Measurements from ENCODE around the gene FA2H. TPM values are rescaled to one million over a fixed set of nuclear protein-coding genes. Genes with fewer than 3 reads are reported as not detected.
"Not testable (repeated sequence)": the region's sequence is repeated elsewhere in the genome, so short reads cannot be mapped to it uniquely, and the experiment has no call there.

The FA2H gene, protein sequence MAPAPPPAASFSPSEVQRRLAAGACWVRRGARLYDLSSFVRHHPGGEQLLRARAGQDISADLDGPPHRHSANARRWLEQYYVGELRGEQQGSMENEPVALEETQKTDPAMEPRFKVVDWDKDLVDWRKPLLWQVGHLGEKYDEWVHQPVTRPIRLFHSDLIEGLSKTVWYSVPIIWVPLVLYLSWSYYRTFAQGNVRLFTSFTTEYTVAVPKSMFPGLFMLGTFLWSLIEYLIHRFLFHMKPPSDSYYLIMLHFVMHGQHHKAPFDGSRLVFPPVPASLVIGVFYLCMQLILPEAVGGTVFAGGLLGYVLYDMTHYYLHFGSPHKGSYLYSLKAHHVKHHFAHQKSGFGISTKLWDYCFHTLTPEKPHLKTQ
- polyA plus RNA-seq (2013, experiment 1 of 2; ENCODE audit: insufficient read length): not detected
- not detected for polyA plus RNA-seq (2013, experiment 2 of 2; ENCODE audit: insufficient read length)

DNA sequence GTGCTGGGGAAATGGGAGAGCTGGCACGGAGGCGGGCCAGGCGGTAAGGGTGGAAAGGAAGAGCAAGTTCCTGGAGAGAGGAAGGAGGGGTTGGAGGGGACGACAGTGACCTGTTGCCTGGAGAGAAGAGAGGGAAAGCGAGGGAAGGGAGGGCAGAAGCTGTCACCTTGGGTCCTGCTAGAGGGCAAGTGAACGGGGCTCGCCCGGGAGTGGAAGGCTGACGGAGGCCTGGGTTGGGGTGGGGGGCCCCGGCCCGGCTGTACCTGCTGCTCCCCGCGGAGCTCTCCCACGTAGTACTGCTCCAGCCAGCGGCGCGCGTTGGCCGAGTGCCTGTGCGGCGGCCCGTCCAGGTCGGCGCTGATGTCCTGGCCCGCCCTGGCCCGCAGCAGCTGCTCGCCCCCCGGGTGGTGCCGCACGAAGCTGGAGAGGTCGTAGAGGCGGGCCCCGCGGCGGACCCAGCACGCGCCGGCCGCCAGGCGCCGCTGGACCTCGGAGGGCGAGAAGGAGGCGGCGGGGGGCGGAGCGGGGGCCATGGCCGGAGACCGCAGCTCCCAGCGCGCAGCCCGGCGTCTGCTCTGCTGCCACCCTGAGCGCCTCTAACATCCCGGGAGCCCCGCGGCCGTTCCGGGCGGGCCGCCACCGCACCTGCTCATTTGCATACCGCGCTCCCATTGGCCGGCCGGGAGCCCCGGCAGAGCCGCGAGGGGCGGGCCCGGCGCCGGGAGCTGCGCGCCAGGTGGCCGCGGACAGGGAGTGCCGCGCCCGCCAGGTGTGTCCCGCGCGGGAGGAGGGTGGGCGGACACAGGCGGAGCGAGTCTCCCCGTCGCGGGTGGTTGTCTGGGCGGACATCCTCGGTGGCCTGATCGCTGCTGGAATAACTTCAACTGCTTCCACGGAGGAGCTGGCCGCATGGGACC, at the start of gene FA2H:
Gene FA2H (minus strand): TSS at position 598 of the 917 bp plus-strand sequence. CDS start 65 bp downstream, at position 533.
- DNase-seq: peak; percentile 13

DNA sequence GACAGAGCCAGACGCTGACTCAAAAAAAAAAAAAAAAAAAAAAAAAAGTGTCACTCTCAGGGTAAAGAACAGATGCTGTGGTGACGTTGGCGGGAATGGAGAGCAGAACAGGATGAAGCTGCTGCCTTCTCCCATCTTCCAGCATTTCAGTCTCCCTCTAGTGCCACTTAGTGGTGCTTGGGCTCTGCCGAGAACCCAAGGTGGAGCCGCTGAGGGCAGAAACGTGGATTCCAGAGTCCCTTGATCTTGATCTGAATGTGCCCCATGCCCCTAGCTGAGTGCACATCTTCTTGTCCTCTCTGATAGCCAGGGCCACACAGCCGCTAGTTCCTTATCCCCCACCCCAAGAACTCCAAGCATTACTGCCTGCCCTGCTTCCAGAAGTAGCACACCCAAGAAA, 43.2 kb upstream of the FA2H start:
- no peak for DNase-seq

DNA sequence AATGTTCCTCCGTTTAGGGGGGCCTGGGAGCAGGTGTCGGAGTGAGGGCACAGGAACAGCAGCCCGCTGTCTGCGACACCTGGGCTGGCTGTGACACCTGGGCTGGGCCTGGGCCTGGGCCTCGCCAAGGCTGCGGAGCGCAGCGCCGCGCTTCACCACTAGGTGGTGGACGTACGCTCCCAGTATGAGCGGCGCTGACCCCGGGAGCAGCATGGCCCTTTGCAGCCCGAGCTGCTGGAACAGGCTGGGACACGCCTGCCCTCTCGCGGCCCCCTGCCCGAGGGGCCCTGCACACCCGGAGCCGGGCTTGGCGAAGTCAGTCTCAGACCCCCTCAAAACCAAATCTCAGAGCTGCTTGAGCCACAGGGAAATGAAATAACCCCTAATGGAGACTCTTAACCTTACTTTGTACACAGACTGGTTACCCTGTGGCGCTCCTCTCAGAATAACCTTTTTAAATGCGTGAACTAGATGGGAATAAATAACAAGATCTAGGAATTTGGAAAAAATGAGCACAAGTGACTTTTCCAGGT, 38.6 kb upstream of the FA2H start:
- DNase-seq: peak; percentile 54

DNA sequence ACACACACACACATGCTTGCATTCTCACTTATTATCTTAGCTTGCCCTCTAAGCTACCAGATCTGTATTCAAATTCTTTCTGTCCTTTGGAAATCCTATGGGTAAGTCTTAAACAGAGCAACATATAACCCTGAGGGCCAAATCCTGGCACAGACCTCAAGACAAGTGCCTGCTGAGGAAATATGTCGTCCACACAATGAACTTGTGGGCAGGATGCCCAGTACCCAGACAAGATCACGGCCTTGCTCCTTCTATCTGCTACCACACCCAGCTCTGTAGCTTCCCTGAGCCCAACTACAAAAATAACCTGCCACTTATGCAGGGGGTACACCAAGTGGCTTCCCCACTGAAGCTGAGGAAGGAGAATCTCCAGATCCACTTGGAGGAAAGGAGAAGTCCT, 37.3 kb upstream of the FA2H start:
- no peak for DNase-seq

DNA sequence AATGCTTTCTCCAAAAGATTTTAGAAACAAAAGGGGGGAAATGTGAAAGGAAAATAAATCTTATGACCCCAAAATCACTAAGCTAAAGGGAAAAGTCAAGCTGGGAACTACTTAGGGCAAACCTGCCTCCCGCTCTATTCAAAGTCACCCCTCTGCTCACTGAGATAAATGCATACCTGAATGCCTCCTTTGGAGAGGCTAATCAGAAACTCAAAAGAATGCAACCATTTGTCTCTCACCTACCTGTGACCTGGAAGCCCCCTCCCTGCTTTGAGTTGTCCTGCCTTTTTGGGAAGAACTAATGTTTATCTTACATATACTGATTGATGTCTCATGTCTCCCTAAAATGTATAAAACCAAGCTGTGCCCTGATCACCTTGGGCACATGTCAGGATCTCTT, 36.6 kb upstream of the FA2H start:
- not testable (repeated sequence) for DNase-seq

DNA sequence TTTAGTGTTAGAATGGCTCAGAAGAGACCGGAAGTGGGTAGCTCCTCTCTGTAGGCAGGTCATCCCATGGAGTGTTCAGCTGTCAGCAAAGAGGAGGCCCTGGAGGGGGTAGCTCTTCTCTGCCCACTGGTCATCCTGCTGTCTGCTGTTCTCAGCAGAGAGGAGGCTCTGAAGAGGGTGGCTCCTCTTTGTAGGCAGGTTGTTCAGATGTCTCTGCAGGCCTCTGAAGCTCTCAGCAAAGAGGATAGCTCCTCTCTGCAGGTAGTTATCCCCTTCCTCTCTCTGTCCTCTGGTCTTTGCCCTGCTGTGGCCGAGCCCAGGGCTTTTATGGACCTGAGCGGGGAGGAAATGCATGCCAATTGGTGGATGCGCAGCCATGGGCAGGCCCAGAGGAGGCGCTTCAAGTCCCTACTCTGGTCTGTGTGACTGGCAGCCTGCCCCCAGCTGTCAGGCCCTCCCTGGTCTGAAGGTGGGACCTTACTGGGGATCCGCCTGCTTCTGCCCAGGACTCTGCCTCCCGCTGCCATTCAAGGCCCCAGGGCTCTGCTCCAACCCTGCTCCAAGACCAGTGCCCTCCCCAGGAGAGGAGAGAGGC, 32.5 kb upstream of the FA2H start:
- no peak for DNase-seq

DNA sequence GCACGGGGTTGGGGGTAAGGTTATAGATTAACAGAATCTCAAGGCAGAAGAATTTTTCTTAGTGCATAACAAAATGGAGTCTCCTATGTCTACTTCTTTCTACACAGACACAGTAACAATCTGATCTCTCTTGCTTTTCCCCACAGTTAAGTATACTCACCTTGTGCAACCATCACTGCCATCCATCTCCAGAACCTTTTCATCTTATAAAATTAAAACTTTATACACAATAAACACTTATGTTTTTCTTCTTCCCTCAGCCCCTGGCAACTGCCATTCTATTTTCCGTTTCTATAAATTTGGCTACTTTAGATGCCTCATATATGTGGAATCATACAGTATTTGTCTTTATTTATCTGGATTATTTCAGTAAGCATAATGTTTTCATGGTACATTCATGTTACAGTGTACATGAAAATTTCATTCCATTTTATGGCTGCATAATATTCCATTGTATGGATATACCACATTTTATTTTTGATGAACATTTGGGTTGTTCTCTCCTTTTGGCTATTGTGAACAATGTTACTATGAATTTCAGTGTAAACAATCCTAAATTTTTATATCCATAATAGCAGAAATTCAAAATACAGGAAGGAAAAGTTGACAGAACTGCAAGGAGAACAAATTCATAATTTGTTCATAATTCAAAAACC, 25.7 kb upstream of the FA2H start:
- DNase-seq: no peak

DNA sequence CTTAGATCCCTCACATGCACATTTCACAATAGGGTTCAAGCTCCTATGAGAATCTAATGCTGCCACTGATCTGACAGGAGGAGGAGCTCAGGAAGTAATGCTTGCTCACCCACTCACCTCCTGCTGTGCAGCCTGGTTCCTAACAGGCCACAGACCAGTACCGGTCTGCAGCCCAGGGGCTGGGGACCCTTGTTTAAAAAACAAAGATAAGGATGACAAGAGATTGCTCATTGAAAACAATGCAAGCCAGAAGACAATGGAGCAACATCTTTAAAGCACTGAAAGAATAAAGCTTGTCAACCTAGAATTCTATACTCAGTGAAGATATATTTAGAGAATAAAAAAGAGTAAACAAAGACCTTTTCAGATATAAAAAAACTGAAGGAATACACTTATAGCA, 22.8 kb upstream of the FA2H start:
- DNase-seq: no peak

DNA sequence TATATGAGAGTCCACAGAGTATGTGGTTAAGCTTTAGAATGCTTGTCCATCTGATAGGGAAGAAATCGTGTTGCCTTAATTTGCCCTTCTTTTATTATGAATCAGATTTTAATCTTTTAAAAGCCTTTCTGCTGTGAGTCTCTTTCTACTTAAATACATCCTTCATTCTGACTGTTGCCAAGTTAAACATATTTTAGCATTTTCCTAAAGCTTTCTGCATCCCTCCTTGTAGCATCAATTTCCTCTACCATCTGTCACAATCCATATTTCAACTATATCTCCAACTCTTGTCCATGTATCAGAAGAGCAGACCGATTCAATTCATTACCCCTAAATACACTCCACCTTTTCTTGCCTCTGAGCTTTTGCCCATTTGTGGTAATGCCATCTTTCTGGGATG, 20.5 kb upstream of the FA2H start:
- DNase-seq: no peak

DNA sequence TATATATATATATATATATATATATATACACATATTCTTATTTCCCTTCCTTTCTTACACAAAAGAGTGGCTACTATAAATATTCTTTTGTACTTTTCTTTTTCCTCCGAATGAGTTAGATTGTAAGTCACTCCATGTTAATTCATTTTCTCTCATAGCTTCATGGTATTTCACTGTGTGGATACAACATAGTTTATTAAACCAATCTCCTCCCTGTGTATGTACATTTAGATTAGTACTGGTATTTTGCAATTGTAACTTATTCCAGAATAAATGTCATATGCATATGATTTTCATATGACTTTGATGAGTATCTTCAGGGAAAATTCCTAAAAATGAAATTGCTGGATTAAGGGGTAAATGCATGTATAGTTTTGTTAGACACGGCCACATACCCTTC, 20.0 kb upstream of the FA2H start:
- no peak for DNase-seq

DNA sequence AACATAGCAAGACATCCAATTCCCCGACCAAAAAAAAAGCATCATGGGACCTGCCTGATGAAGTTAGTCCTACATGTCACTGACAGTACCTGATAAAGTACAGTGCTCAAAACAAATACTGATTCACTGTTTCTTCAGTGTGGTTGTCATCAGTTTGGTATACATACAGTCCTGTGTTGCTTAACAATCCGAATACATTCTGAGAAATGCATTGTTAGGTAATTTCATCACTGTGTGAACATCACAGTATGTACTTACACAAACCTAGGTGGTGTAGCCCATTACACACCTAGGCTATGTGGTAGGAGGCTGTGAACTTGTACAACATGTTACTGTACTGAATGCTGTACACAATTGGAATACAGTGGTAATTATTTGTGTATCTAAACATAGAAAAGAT, 19.0 kb upstream of the FA2H start:
- no peak for DNase-seq

DNA sequence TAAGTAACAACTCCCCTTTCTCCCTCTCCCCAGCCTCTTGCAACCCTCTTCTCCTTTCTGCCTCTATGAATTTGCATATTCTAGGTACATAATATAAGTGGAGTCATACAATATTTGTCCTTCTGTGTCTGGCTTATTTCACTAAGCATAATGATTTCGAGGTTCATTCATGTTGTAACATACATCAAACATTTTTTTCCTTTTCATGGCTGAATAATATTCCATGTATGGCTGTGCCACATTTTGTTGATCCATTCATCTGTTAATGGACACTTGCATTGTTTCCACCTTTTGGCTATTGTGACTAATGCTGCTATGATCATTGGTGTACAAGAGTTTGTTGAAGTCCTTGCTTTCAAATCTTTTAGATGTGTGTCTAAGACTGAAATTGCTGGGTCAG, 17.6 kb upstream of the FA2H start:
- DNase-seq: no peak

DNA sequence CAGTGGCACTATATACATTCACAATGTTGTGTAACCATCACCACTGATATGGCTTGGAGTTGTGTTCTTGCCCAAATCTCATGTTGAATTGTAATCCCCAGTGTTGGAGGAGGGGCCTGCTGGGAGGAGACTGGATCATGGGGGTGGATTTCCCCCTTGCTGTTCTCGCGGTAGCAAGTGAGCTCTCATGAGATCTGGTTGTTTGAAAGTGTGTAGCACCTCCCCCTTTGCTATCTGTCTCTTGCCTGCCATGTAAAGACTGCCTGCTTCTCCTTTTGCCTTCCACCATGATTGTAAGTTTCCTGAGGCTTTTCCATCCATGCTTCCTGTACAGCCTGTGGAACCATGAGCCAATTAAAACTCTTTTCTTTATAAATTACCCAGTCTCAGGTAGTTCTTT, 17.1 kb upstream of the FA2H start:
- DNase-seq: not testable (repeated sequence)

DNA sequence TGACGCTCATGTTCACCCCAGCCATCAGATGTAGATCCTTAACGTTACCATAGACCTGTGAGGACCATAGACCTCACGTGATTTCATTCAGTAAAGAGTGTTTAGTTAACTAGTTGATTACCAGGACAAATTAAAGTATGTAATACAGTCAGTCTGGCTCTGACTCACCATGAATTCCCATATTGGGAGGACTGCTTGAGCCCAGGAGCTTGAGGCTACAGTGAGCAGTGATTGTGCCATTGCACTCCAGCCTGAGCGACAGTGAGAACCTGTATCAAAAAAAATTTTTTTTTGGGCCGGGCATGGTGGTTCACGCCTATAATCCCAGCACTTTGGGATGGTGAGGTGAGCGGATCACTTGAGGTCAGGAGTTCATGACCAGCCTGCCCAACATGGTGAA, 13.5 kb upstream of the FA2H start:
- no peak for DNase-seq

DNA sequence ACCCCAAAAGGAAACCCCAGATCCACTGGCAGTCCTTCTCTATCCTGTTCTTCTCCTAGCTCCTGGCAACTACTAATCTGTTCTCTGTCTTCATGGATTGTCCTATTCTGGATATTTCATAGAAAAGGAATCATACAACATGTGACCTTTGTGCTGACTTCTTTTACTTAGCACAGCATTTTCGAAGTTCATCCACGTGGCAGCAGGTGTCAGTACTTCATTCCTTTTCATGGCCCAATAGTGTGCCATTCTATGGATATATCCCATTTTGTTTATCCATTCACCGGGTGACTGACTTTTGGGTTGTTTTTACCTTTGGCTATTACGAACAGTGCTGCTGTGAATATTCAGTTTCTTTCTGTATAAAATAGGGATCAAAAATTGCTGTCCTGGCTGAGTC, 10.4 kb upstream of the FA2H start:
- DNase-seq: no peak

DNA sequence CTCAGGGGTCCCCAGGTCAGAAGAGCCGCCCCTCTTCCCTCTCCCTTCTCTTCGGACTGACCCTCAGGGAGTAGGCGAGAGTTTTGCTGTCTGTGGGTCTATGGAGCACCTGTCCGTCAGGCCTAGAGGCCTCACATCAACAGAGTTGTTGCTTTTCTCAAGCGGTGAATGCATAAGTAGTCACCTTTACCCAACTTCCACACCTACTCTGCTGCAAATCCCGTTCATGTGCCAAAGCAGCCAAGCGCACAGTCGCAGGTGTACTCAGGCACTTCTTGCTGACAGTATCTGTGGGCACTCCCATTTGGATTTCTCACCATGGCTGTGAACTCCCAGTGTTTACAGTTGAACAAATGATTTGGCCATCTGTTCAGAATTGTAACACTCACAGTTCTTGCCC, 4.0 kb upstream of the FA2H start:
- DNase-seq: no peak

DNA sequence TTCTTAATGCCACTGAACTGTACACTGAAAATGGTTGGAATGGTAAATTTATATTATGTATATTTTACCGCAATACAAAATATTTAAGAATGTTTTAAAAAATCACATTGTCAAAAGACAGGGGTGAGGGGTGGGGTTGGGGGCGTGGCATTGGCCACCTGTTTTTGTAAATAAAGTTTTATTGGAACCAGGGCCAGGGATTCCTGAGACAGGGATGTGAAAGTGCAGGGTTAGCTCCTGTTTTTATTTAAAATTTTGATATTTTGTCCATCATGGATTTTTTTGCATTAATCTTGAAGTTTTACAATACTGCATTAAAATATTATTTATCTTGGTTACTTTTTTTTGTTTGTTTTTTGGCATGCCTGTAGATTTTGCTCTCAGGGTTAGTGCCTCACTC, 2.3 kb upstream of the FA2H start:
- no peak for DNase-seq

DNA sequence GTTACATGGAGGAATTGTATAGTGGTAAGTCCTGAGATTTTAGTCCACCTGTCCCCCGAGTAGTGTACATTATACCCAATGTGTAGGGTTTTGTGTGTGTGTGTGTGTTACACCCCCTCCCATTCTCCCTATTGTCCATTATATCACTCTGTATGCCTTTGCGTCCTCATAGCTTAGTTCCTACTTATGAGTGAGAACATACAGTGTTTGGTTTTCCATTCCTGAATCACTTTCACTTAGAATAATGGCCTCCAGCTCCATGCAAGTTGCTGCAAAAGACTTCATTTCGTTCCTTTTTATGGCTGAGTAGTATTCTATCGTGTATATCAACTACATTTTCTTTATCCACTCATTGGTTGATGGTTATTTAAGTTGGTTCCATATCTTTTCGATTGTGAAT, 635 bp upstream of the FA2H start:
- DNase-seq: no peak

DNA sequence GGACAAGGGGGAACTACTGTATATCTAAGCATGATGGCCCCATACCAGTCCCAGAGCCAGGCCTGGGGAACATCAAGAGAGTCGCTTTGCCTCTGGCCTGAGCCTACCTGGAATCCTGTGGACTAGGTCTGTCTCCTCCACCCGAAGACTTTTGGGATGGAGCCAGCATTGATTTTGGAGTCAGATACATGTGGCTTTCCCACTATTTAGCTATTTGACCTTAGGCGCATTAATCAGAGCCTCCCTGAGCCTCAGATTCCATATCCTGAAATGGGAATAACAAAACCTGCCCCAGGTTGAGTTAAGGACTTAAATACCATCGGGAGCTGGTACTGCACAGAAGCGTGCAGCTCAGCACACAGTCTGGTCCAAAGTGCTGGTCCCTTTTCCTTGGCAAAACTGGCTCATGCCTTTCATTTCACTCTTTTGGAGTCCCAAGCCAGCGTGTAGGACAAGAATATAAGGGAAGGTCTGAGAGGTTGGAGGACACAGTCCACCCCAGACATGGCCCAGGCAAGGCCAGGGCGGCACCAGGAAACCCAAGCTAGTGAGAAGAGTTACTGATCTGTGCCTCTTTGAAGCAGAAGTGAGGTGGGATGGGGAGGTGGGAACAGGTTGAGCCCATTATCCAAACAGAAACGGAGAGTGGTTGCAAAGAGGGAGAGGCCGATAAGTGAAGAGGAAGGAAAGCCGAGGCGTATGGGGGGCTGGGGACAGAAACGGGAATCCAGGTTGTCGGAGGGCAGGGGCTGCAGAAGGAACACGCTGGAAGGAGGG, 986 bp downstream of the FA2H start:
- DNase-seq: no peak

DNA sequence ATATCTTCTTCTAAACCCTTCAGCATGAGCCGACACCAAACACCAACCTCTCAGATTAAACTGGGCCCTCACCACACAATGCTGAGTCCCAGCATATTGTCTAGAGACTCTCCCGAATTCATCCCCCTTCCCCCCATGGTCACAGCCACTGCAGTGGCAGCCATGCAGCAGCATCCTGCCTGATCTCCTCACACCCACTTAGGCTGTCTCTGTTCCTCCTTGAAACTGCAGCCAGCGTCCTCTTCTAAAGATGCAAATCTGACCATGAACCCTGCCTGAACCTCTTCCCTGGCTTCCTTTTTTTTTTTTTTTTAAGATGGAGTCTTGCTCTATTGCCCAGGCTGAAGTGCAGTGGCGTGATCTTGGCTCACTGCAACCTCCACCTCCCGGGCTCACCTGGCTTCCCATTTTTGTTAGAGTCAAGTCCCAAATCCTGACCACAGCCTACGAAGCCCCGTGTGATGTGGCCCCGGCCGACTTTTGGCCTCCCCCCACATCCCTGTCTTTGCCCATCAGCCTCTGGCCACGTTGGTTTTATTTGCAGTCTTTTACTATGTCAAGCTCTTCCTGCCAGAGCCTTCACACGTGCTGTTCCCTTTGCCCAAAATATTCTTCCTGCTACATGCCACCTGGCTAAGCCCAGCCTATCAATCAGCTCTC, 2.8 kb downstream of the FA2H start:
- DNase-seq: no peak
